Stimulated activated CD8-positive, alpha-beta memory T cell treated with anti-CD3 and anti-CD28 coated beads, Interleukin-4, amount 100 ng/mL, for 24 hours (primary cell): Measurements from ENCODE around the gene METTL23.
"Not testable (repeated sequence)": the region's sequence is repeated elsewhere in the genome, so short reads cannot be mapped to it uniquely, and the experiment has no call there.

ENCODE experiments used
- DNase-seq: peaks from one replicate; pipeline ENCODE4 v3.0.0-alpha.2; 2020; ENCODE audit warnings: low read depth

The METTL23 gene

DNA sequence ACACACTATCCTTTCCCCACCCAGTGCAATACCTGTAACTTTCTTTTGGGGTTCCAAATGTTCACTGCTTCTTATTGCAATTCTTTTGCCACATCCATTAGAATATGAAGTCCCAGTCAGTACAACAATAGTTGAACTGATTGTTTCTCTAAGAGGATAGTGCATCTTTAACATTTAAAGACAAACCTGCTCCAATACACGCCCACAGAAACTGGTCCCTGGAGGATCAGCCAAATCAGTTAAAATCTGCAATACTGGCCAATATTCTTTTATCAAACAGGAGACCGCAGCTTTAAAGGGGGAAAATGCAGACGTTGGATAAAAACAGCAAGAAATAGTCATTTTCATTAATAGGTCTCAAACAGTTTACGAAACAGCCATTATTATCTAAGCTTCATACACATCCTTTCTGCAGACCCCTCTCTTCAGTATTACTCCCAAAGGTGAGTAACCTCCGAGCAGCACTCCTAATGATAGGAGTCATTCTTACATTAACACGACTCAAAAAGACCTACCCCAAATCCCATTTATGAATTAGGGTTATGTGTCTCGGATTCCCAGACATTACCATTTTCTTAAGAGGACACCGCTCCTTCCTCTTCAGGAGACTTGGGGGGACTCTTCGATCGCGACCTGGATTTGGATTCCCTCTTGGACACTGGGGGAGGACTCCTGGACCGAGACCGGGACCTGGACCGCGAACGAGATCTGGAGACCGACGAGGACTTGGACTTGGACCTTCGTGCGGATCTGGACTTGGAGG is 9.1 kb downstream of the METTL23 start:
- no peak for DNase-seq

DNA sequence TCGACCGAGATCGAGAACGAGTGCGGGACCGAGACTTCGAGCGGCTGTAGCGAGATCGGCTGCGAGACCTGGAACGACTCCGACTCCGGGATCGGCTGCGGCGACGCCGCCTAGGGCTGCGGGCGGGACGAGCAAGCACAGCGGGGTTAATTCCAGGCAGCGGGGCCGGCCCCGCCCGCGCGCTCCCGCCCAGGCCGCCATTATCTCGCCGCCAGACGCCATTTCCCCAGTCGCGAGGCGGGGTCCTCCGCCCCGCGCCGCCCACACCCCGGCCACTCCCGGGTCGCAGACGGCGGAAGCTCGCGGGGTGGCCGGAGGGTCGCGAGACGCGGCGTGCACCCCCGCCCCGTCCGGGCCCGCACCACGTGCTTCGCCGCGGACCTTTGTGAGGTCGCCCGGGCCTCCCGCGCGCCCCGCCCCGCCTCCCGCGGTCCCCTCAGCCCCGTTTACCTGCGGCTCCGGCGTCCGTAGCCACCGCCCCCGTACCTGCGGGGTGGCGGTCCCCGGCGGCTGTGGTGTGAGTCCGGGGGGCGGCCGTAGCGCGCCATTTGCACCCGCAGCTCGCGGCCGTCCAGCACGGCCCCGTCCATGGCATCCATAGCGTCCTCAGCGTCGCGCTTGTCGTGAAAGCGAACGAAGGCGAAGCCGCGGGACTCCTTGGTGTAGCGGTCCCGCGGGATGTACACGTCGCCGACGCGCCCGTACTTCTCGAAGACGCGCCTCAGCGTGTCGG is 9.9 kb downstream of the METTL23 start:
- peak; percentile 51 for DNase-seq

DNA sequence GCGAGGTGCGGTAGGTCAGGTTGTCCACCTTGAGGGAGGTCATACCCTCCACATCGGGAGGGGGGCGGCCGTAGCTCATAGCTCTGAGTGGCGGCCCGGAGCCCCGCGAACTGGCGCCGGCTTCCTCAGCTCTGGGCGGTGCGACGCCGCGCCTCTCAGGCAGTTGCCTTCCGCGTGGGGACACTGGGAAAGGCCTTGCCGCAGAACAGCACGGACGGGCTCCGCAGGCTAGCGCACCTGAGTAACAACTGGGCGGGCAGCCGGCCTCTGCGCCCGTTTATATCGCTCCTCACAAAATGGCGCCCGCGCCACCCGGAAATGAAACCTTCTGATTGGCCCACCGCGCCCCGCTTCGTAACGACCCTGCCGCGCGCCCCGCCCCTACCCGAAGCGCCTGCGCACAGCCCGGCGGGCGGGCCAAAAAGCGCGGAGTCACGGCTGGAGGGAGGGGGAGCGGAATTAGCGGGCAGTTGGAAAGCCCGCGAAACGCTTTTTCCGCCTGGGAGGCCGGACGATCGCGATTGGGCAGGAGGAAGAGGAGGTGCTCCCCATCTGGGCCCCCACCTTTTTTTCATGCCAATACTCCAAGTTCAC is 10.5 kb downstream of the METTL23 start, which contains the start of gene SRSF2:
Gene SRSF2, minus strand, starts transcription at position 250 of the 594 bp plus-strand sequence. Its CDS starts 171 bp downstream, at position 79.
- DNase-seq: peak; percentile 97

DNA sequence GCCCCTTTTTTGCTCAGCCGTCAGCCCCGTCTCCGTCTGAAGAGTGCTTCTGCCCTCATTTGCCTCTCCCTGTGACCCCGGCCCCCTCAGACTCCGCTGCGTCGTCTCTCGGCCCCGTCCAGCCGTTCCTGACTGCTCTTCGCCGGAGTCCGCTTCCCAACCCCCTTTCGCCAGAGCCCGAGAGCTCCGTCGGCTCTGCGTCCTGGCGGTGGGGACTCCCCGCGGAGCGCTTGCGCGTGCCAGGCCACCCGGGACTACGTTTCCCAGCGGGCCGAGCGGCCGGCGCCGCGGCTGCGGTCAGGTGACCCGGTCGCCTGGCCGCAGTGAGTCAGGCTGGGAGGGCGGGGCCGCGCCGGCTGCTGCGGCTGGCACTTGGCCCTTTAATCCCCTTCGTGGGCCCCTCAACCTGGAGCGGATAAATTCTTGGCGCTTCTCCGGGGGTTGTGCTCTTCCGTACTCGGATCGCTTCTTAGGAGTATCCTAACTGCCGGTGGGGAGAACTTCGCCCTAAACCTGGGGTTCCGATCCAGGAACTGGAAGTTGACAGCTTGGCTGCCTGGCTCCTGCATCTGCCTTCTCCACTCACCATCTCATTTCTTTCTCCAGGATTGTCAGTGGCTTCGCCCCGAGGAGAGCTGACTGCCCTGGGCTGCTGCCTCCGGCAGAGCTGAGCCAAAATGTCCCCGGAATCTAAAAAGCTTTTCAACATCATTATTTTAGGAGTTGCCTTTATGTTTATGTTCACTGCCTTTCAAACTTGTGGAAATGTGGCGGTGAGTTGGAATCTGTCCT is 11.2 kb downstream of the METTL23 start, which contains the start of gene MFSD11:
Gene MFSD11, plus strand, starts transcription at position 444 of the 792 bp plus-strand sequence. Its CDS starts 234 bp downstream, at position 678.
- peak; percentile 92 for DNase-seq

DNA sequence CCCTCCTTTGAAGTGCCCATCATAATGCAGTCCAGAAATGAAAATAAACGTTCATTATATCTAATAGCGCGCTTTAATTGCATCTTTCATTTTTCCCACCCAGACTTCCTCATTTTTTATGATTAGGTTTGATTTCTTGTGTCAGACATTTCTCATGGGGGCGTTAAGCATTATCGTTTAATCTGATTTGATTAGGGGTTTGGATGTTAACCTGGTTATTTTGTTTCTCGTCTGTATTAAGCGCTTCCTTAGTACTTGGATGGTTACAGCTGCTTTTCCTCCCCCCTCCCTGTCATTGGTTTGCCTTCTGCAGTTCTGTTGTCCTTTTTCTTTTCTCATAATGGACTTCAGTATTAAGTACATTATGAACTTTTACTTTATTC is 11.8 kb downstream of the METTL23 start:
- no peak for DNase-seq

DNA sequence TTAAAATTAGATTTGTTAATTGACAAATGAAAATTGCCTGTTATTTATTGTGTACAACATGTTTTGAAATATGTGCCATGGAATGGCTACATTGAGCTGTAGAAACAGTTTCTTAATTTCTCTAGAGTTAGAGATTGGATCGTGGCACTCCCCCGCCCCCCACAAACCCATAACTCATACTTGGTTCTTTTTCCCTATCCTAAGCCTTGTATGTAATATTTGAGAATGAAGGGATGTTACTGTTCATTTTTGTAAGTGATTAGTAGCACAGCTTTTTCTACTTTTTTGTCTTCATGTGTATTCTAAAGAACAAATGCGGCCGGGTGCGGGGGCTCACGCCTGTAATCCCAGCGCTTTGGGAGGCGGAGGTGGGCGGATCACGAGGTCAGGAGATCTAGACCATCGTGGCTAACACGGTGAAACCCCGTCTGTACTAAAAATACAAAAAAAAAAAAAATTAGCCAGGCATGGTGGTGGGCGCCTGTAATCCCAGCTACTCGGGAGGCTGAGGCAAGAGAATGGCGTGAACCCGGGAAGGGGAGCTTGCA is 13.0 kb downstream of the METTL23 start:
- not testable (repeated sequence) for DNase-seq

DNA sequence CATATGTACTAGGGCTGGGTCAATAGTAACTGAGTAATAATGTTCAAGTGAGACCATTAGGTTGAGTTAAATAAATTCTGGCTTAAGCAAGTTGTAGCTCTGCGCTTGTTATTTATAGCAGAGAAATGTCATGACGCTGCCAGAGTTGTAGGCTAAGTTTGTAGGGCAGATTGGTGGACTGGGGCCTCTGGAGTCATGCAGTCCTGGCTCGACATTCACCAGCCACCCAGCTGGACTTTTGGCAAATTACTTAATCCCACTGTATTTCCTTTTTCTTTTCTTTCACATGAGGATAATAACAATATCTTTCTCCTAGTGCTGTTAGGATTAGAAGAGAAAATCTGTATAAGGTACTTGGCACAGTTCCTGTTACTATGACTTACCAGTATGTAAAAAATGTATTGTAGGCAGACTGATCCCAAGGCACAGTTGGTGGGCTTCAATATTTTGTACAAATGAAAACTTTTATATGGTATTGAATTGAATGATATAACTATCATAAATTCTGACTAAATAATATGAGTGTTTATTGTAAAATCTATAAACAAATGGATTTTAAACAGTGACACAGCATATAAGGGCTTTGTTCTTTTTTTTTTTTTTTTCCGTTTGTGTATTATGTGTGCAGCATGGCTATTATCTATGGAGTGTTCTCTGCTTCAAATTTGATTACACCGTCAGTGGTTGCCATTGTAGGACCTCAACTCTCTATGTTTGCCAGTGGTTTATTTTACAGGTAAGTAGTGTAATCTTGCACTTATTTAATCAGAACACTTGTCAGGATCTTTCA is 13.9 kb downstream of the METTL23 start:
- no peak for DNase-seq

DNA sequence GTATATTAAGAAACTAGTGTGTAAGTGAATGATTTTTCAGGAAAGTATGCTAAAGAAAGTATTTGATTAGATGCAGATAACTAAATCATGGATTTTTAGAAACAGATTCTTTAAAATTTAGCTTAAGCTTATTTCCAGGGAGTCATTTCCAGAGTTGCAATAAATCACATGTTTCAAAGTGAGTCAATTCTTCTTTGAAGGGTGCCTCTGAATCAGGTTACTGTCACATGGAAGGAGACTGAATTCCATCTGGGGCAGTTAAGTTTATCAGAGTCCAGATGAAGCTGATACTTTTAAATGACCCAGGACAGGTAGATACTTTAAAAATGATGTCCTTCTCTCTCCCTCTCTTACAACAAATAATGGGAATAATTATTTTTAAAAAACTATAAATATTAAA is 16.3 kb downstream of the METTL23 start:
- no peak for DNase-seq

DNA sequence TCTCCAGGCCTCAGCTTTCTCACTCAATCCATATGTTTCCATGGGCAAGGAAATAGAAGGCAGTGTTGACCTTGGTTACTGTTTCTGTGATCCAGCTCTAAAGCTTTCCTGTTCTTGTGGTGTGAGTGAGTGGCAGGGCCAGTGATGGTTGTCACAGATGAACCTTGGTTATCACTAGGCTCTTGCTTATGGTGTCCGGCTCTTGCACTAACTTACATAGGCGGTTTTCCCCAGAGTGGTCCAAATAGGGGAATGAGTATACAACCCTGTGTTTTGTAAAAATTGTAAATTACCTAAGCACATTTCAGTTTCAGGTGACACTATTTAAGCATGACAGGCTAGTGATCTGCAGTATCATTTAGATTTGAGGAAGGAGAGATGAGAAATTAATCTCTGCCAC is 18.1 kb downstream of the METTL23 start:
- DNase-seq: no peak

DNA sequence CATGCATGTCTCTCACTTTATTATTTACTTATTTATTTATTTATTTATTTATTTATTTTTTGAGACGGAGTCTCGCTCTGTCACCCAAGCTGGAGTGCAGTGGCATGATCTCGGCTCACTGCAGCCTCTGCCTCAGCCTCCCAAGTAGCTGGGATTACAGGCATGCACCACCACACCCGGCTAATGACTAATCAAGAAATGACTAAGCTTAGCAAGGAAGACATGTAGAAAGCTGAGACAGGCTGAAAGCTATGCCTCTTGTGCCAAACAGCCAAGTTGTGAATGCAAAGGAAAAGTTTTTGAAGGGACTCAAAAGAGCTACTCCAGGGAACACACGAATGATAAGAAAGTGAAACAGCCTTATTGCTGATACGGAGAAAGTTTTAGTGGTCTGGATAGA is 19.1 kb downstream of the METTL23 start:
- DNase-seq: not testable (repeated sequence)

DNA sequence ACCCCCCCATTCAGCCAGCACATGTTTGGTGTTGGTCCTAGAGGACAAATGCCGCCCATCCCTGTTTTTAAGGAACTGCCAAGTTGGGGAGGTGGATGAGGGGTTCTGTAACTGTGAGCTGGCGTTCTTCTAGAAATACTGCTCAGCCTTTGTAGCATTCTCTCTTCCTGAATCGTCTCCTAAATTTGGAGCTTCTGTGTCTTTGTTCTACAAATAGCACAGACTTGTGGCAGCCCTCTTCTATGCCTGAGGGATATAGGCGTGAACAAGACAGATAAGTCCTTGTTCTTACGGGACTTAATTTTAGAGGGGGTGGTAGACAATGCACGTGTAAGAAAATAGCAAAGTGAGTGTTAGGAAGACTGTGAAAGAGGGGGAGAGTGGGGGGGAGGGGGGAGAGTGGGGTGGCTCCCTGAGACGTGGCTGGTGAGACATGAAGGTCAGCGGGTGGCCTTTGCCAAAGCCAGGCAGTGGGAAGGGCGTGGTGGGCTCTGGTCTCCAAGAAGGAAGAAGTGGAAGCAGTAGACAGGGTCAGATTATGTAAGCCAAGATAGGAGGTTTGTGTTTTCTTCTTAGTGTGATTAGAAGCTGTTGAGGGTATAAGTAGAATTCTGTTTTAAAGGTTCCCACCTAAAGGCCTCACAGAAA is 21.2 kb downstream of the METTL23 start:
- no peak for DNase-seq

DNA sequence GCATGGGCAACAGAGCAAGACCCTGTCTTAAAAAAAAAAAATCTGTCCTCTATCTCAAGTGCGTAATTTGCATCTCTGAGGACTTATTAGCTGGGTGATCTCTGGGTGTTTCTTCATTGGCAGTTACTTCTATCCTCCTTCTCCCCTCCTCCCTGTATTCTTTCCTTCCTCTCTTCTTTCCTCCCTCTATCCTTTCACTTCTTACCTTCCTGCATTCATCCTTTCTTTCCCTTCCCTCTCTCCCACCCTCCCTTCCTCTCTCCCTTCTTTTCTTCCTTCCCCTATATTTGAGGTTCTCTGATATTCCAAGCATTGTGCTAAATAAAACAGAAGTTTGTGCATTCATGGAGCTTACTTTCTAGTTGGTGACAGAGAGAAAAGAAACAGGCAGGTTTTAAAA is 22.0 kb downstream of the METTL23 start:
- no peak for DNase-seq

DNA sequence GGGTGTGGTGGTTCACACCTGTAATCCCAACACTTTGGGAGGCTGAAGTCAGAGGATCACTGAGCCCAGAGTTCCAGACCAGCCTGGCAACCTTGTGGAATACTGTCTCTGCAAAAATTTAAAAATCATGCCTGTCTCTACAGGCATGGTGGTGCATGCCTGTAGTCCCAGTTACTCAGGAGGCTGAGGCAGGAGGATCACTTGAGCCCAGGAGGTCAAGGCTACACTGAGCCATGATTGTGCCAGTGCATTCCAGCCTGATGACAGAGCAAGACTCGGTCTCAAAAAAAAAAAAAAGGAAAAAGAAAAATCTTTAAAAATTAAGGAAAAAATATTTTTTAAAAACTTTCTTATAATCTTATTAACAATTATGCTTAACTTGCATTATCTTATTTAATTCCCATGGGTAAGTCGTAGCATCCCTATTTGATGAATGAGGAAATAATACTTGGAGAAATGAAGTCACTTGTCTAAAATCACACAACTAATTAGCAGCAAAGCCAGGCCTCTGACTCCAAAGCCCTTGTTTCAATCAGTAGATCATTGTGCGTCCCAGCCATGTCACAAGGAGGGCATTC is 24.9 kb downstream of the METTL23 start:
- no peak for DNase-seq

DNA sequence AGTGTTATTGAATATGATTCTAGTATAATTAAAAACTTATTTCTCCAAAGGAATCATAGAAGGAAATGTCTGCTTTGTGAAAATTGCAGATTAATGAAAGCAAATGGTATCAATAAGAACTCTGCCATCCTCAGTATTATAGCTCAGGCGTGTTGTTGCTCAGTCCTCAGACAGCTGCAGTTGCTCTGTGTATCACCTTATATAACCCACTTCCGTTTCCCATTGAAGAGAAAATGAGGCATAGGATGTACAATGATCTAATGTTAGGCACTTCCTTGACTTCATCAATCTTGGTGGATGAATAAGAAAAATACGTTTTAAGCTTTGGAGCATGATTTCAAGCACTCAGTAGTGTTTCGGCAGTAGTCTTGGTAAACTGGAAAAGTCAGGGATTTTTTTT is 25.4 kb downstream of the METTL23 start:
- DNase-seq: no peak

DNA sequence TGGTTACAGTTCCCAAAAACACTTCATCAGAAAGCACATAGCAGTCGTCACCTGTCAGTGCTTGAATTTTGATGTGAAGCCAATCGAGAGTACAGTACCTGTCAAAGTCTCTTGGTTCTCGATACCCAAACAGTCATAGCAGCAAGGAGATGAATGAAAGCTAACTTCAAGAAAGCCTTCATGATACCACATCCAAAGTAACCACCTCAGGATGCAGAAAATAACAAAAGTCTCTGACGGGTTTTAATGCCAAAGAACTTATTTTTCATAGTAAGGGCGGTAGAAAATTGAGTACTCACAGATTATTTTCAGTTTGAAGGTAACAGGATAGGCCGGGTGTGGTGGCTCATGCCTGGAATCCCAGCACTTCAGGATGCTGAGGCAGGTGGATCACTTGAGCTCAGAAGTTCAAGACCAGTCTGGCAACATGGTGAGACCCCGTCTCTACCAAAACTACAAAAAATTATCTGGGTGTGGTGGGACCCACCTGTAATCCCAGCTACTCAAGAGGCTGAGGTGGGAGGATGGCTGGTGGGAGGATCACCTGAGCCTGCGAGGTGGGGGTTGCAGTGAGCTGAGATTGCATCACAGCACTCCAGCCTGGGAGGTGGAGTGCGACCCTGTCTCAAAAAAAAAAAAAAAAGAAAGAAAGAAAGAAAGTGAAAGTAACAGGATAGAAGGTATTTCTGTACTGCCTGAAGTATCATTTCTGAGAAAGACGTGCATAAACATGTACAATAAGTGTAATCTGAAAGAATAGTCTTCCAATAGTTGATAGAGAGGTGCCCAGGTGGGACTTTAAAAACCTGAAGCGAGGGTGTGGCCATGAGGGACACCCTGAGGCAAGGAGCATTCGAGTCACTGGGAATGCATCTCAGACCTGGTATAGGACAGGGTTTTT is 26.7 kb downstream of the METTL23 start:
- no peak for DNase-seq

DNA sequence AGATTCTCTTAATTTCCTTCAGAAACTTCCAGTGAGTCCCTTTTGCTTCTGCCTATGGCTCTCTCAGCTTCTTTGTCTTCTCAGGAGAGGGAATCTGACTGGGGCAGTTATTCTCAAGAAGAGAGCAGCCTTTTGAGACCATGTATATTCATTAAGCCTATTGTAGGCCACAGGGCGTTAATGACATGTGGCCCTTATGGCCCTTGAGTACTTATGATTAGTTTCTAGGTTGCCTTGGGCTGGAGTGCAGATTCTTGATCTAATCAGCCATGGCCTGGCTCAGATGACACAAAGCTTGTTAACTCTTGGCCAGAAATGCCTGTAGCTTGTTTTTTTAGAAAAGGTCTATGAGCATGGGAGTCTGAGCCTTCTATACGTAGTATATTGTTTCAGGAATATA is 28.6 kb downstream of the METTL23 start:
- DNase-seq: no peak

DNA sequence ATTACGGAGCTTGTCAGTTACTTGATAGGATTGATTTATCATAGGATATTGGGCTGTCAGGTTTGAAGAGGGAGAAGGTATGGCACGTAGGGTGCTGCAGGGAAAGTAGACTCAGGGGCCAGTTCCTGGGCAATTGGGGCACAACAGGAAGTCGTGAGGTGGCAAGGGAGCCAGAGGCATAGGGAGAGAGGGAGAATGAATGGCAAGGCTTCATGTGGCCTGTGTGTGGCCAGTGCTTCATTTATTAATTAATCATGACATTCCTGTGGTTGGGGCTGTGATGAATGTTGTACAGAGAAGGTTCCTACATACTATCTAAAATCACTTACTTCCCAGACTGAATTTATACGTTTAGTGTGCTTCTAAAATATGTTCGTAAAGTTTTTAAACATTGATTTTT is 30.6 kb downstream of the METTL23 start:
- no peak for DNase-seq

DNA sequence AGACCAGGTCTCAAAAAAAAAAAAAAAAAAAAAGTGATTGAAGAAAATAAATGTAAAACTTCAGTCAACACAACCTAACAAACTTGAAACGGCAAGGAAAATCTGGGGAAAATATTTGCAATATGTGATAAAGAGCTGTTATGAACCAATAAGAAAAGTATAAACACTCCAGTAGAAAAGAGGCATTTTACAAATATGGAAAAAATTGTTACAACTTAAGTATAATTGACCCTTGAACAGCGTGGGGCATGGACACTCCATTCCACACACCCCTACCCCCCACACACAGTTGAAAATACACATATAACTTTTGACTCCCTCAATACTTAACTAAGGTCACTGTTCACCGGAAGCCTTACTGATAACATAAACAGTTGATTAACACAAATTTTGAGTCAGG is 31.9 kb downstream of the METTL23 start:
- no peak for DNase-seq
